Measurements from ENCODE around the gene C19orf38. TPM values are rescaled to one million over a fixed set of nuclear protein-coding genes. Genes with fewer than 3 reads are reported as not detected.

C19orf38 gene
- total and polyA plus RNA-seq, 2 experiments from 2014 or later, result 0.45 TPM; not detected in 1

GRCh38 chr19:10854350-10855089 lies 6.3 kb downstream of the C19orf38 start:
- H3K4me1 ChIP-seq (ENCODE audit: insufficient read depth), result no peaks in the 10 kb centered on the region
- peaks cover 8% of the 10 kb centered on the region for H3K27me3 Mint-ChIP-seq (ENCODE audit: insufficient read depth, low read depth, poor library complexity)
- no peaks in the 10 kb centered on the region for H3K79me2 ChIP-seq (replicated peaks; ENCODE audit: insufficient read depth)
- no peaks in the 10 kb centered on the region for H3K36me3 ChIP-seq (ENCODE audit: insufficient read depth)
- H3K36me3 Mint-ChIP-seq (ENCODE audit: low read depth), result no peaks in the 10 kb centered on the region; the same call in 2 of the 3 replicates
- DNase-seq (ENCODE audit: low spot score), result no peak
- no peak overlapping the region for H2AFZ ChIP-seq
- H3K27ac ChIP-seq (ENCODE audit: low read depth), result no peak overlapping the region
- no peaks in the 10 kb centered on the region; the same call in 2 of the 3 replicates for H3K9me3 Mint-ChIP-seq
- TF ChIP-seq POLR2AphosphoS5 (IDR thresholded peaks at IDR 0.05; ENCODE audit: low read depth), result no peak
- no peak for TF ChIP-seq JUNB (IDR thresholded peaks at IDR 0.05; ENCODE audit: unreplicated experiment)
- TF ChIP-seq EZH2 (IDR thresholded peaks at IDR 0.05; ENCODE audit: low read depth, unreplicated experiment), result no peak
- no peak for TF ChIP-seq ETS1 (IDR thresholded peaks at IDR 0.05)
- no peak for TF ChIP-seq NANOG (IDR thresholded peaks at IDR 0.05; ENCODE audit: borderline replicate concordance)
- TF ChIP-seq ZNF462 (CRISPR knock-in tag; IDR thresholded peaks at IDR 0.05), result no peak
- no peak for TF ChIP-seq ZNF114 (CRISPR knock-in tag; IDR thresholded peaks at IDR 0.05)
- TF ChIP-seq ZNF331 (CRISPR knock-in tag; IDR thresholded peaks at IDR 0.05; ENCODE audit: low read depth), result no peak
- TF ChIP-seq STAT1 (IDR thresholded peaks at IDR 0.05; ENCODE audit: unreplicated experiment), result no peak
- no peak overlapping the region for H3K4me3 ChIP-seq
- H3K4me2 ChIP-seq, result no peak overlapping the region
- H3K4me1 Mint-ChIP-seq, result no peaks in the 10 kb centered on the region
- no peaks in the 10 kb centered on the region for H3F3A ChIP-seq (replicated peaks; ENCODE audit: low read depth)
- no peak overlapping the region for H3K27ac Mint-ChIP-seq
- H3K27me3 ChIP-seq (ENCODE audit: insufficient read depth), result no peaks in the 10 kb centered on the region
- H3K9me2 ChIP-seq (ENCODE audit: insufficient read depth), result no peaks in the 10 kb centered on the region; the same call in 1 of the 2 replicates
- no peaks in the 10 kb centered on the region for H4K20me1 ChIP-seq (replicated peaks; ENCODE audit: insufficient read depth)
- H3K4me3 Mint-ChIP-seq, result no peak overlapping the region
- no peak for ATAC-seq
